Endodermal cell (in vitro differentiated cells): ENCODE measurements around the gene GRIA4. TPM values are rescaled to one million over a fixed set of nuclear protein-coding genes. Genes with fewer than 3 reads are reported as not detected.

Source experiments
- DNase-seq: peaks from one replicate; pipeline ENCODE4 v3.0.0-alpha.2; 2017
- H3K27ac ChIP-seq: 2 replicates; pipeline ENCODE4 v1.5.1; 2013; ENCODE audit warnings: mild to moderate bottlenecking, low read depth, low read length, moderate library complexity
- H3K27me3 ChIP-seq: 2 replicates; pipeline ENCODE4 v1.6.1; 2013; ENCODE audit warnings: mild to moderate bottlenecking, low read length, moderate library complexity; ENCODE audit not compliant: insufficient read depth, control insufficient read depth, poor library complexity, severe bottlenecking
- H3K36me3 ChIP-seq: 2 replicates; pipeline ENCODE4 v1.7.0; 2013; ENCODE audit warnings: mild to moderate bottlenecking, low read length, moderate library complexity; ENCODE audit not compliant: control insufficient read depth, insufficient read depth
- H3K4me1 ChIP-seq: one replicate; pipeline ENCODE4 v1.7.0; 2013; ENCODE audit warnings: low read length; ENCODE audit not compliant: control insufficient read depth, insufficient read depth
- H3K4me3 ChIP-seq: 2 replicates; pipeline ENCODE4 v1.5.1; 2013; ENCODE audit warnings: mild to moderate bottlenecking, low read length, moderate library complexity
- H3K9ac ChIP-seq: 2 replicates; pipeline ENCODE4 v1.6.1; 2013; ENCODE audit warnings: mild to moderate bottlenecking, low read length, moderate library complexity; ENCODE audit not compliant: poor library complexity, severe bottlenecking; ENCODE audit errors: extremely low read depth
- H3K9me3 ChIP-seq: 2 replicates; pipeline ENCODE4 v1.6.1; 2013; ENCODE audit warnings: mild to moderate bottlenecking, low read length, moderate library complexity; ENCODE audit not compliant: control insufficient read depth
- H3K27ac Mint-ChIP-seq: 2 replicates; pipeline ENCODE4 v1.8.0; 2020; ENCODE audit warnings: mixed read lengths
- H3K27me3 Mint-ChIP-seq: 2 replicates; pipeline ENCODE4 v1.8.0; 2021; ENCODE audit warnings: mild to moderate bottlenecking, mixed read lengths; ENCODE audit not compliant: insufficient read depth
- H3K36me3 Mint-ChIP-seq: 2 replicates; pipeline ENCODE4 v1.8.0; 2020; ENCODE audit warnings: low read depth, mixed read lengths
- H3K4me1 Mint-ChIP-seq: 2 replicates; pipeline ENCODE4 v1.8.0; 2020; ENCODE audit warnings: mixed read lengths
- H3K4me3 Mint-ChIP-seq: 2 replicates; pipeline ENCODE4 v1.8.0; 2020; ENCODE audit warnings: mild to moderate bottlenecking, moderate library complexity, mixed read lengths
- H3K9me3 Mint-ChIP-seq: 2 replicates; pipeline ENCODE4 v1.8.0; 2020; ENCODE audit warnings: mild to moderate bottlenecking, mixed read lengths
- CTCF ChIP-seq: fragments of 200-600 bp; sonication (generic); conservative IDR thresholded peaks from 2 replicates; pipeline ENCODE4 v1.5.0; 2021; ENCODE audit warnings: antibody characterized with exemption, mild to moderate bottlenecking
- WGBS, 2 experiments: methylation state at CpG; one replicate each; pipeline versions ENCODE4 v1.1.5 to v1.1.7; 2013; ENCODE audit warnings: missing lambda C conversion rate in 2 of 2, mixed read lengths in 1 of 2; ENCODE audit not compliant: insufficient coverage in 1 of 2, insufficient read length in 1 of 2; 5-methylcytosine and 5-hydroxymethylcytosine counted together
- total RNA-seq, 2 donors: library from RNA; stranded (reverse); fragmentation: NEBNext Ultra II Directional in 1 of 2; extraction: Animal tissue kit (Norgen Biotek cat#: 25700) in 1 of 2; gene quantifications; 2 replicates in 1 of 2; 3 replicates in 1 of 2; pipeline ENCODE4 v1.2.1, GENCODE V29; 2021

Gene GRIA4
- total RNA-seq, 2 donors from 2014 or later, result 0.18 to 0.37 TPM

- Mint-ChIP-seq H3K27ac (no peak overlapping the region), H3K4me1 (no peaks in the 10 kb centered on the region), H3K4me3 (no peak overlapping the region), H3K27me3 (no peaks in the 10 kb centered on the region), H3K9me3 (peaks cover 10% of the 10 kb centered on the region), H3K36me3 (peaks cover 1% of the 10 kb centered on the region)
- no peak for TF ChIP-seq CTCF
- 63 to 100% methylated on average over 1 to 3 of the region's 4 CpGs for WGBS, 2 experiments
- no peak overlapping the region for H3K4me3 ChIP-seq
- no peaks in the 10 kb centered on the region for H3K9me3 ChIP-seq
- no peak for DNase-seq
- no peaks in the 10 kb centered on the region for H3K27me3 ChIP-seq
- H3K9ac ChIP-seq, result no peak overlapping the region
- H3K27ac ChIP-seq, result no peak overlapping the region
- H3K4me1 ChIP-seq, result no peaks in the 10 kb centered on the region
- no peaks in the 10 kb centered on the region for H3K36me3 ChIP-seq
These were observed 420.7 kb downstream of the GRIA4 start for GRCh38 chr11:106030609-106031008.

GRCh38 chr11:106031202-106031810, 421.4 kb downstream of the GRIA4 start:
- DNase-seq, result no peak
- Histone ChIP-seq H3K36me3 (no peaks in the 10 kb centered on the region), H3K9ac (no peak overlapping the region), H3K27ac (no peak overlapping the region), H3K4me3 (no peak overlapping the region), H3K4me1 (no peaks in the 10 kb centered on the region), H3K27me3 (no peaks in the 10 kb centered on the region), H3K9me3 (no peaks in the 10 kb centered on the region)
- Mint-ChIP-seq H3K27me3 (no peaks in the 10 kb centered on the region), H3K36me3 (peaks cover 1% of the 10 kb centered on the region), H3K9me3 (peaks cover 10% of the 10 kb centered on the region), H3K4me1 (no peaks in the 10 kb centered on the region), H3K4me3 (no peak overlapping the region), H3K27ac (no peak overlapping the region)
- 86 to 100% methylated on average over 1 to 2 of the region's 2 CpGs for WGBS, 2 experiments
- TF ChIP-seq CTCF, result no peak
